Fibroblast of upper back skin (primary cell): ENCODE results near the gene CAPZB.

ENCODE experiments used
- DNase-seq: peaks from one replicate; pipeline ENCODE4 v3.0.0-alpha.2; 2013

The CAPZB gene

DNA sequence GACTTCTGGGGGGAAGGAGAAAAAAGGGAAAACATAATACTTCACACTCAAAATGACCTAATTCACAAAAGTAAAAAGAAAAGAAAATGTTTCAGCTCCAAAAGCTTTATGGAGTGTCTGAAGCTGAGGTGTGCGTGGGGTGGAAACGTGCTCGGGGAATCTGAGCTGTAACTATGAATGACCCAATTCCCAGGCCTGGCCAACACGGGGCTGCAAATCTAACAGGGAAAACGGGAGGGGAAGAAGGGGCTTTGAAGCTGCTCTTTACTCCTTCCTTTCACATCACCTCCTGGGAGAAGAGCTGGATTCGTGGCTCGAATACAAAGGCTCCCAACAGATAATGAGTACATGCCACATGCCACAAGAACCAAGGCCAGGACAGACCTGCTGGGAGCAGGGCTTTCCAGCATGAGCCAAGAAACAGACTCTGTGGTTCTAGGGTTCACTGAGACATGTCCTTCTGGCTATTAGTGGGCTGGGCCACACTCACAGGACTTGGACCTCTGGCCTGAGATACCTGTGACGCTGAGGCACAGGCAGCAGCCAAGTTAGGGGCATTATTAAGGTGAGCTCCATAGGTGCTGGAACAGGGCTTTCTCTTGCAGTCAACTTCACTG, 121.7 kb downstream of the CAPZB start:
- DNase-seq: no peak

- DNase-seq: peak; percentile 43
These were observed 123.7 kb downstream of the CAPZB start for GRCh38 chr1:19361611-19362147.

DNA sequence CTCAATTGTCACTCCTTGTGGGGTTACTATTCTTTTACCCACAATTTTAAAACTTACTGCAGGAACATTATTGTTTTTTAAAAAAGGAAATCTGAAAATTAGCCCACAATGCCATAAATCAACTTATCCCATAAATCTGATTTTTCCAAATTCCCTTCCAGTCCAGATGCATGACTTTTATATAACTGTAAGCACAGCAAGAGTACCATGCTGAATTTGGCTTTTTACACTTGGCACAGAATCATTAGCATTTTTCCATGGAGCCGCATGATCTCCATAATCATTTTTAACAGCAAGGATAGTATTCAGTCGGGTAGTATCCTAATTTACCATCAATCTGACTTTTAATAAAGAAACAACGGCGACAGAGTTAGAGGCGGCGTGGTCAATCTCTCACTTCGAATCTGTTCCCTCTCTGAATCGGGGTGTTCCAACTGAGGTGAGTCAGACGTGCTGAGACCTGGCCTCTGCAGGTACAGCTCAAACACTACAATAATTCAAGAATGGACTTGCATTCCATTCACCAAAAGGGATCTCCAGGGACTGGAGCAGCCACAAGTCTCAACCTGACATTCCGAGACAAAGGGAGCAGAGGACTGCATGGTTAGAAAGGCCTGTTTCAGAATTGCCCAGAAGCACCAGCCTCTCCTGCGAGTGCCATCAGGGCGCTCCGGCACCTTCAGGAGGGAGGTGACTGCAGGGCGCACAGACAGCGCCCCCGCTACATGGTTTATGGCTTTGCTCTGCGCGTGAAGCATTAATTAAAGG, 124.3 kb downstream of the CAPZB start:
- no peak for DNase-seq

DNA sequence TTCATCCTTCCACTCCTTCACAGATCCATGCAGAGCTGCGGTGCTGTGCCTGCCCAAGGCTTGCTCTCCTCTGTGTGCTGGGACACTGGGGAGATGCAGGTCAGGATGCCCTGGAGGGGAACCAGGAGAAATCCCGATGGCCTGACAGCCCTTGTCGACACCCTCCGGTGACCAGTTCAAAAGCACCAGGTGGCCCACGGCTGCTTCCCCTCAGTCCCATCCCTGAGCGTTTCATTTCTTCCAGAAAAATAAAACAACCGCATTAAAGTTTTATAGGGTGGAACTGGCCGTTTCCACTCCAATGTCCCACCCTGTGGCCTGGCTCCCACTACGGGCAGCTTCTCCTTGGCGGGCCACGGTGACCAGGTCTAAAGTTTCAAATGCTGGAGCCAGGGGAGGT, 124.9 kb downstream of the CAPZB start:
- DNase-seq: no peak

- DNase-seq: no peak
These were observed 125.3 kb downstream of the CAPZB start for GRCh38 chr1:19360016-19360415.

DNA sequence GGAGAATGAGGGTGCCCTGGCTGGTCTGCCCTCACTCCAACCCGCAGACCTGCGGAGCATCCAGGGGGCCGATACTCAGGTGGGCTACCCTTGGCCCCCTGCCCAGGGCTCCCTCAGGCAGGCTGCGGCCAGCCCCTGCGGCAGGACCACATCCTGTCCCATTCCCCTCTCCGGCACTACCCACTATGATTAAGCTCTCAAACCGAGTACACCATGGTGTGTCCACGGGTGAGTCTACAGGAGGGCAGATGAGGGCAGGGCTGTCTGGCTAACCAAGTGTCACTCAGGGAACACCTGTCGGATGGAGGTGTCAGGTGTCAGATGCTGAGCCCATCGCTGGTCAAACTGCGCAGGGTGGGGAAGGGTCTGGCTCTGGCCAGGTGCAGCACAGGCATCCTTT, 126.0 kb downstream of the CAPZB start:
- DNase-seq: no peak

DNA sequence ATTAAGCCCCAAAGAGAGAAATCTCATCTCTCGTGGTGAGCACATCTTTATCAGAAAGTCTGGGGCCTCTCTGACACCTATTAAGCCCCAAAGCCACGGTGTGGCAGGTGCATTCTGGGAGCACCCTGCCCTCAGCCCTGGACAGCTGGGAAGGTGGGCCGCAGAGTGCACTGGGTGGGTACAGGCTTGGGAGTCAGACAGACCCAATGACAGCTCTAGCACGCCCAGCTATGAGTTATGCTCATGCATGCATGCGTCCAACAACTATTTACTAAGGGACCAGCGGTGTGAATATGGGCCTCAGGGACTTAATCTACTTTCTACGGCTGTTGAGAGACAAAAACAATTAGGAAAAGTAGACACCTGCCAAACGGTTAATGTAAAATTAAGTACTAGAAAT, 126.6 kb downstream of the CAPZB start:
- no peak for DNase-seq

DNA sequence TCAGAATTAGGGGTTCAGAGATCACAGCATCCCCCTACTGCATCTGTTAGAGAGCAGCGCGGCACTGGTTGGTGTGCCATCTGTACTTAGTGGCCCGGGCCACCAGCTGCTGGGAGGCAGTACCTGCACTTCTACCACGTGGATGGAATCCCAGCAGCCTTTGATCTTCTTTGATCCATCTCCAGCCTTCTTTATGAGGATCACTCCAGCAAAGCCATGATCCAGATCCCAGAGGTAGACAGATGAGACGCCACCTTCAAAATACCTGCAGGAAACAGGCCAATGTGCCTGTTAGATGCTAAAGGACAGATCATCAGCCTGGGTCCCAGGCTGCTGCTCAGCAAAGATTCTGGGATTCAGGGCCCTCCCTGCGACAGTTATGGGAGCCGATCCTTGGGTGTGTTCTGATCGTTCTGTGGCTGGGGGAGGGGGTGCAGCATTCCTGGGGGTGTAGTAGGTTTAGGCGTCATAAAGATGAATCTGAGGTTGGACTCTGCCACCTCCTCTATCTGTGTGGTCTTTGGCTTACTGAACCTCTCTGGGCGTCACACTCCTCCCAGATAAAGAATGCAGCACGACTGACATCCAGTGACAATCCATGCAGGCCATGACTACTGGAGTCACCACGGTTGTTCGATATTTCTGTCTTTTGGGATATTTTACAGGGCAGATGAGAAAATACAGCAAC, 127.9 kb downstream of the CAPZB start:
- no peak for DNase-seq

DNA sequence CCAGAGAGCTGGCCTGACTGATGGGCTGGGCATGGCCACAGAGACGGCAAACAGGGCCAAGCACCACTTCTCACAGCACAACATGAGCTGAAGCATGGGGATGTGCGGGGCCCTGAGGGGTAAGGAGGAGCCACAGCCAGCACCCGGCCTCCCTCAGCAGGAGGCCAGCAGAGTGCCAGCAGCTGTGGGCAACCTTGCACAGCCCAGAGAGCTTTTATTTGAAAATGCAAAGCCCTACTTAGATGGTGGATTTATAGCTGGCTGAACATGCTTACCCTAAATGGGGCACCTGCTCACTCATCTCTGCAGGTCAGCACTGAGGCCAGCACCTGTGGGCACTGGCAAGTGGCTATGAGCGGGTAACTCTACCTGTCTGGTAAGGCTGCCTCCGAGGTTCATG, 129.1 kb downstream of the CAPZB start:
- DNase-seq: no peak

- DNase-seq: no peak
These were observed 130.8 kb downstream of the CAPZB start for GRCh38 chr1:19354531-19354981.

- no peak for DNase-seq
These were observed 131.7 kb downstream of the CAPZB start for GRCh38 chr1:19353596-19353995.

GRCh38 chr1:19352839-19353238, 132.5 kb downstream of the CAPZB start:
- no peak for DNase-seq

DNA sequence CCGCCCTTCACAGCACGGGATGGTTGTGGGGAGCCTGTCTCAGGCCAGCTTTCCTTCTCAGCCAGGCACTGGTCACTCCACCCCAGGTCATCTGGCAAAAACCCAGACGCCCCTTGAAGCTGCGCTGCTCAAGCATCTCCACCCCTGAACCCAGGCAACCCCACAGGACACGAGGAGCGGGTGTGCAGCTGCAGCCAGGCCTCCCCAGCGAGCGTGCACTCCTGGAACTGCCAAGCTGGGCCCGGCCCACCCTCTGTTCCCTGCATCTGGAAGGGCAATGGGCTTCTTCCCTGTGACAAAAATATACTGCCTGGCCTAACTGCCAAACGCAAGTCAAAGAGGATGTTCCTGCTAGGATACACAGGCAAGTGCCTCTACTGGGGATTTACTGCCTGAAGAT, 133.5 kb downstream of the CAPZB start:
- no peak for DNase-seq

GRCh38 chr1:19350566-19350965, 134.8 kb downstream of the CAPZB start:
- no peak for DNase-seq

GRCh38 chr1:19349999-19350398, 135.3 kb downstream of the CAPZB start:
- DNase-seq: no peak

- no peak for DNase-seq
These were observed 136.7 kb downstream of the CAPZB start for GRCh38 chr1:19348441-19349198.

DNA sequence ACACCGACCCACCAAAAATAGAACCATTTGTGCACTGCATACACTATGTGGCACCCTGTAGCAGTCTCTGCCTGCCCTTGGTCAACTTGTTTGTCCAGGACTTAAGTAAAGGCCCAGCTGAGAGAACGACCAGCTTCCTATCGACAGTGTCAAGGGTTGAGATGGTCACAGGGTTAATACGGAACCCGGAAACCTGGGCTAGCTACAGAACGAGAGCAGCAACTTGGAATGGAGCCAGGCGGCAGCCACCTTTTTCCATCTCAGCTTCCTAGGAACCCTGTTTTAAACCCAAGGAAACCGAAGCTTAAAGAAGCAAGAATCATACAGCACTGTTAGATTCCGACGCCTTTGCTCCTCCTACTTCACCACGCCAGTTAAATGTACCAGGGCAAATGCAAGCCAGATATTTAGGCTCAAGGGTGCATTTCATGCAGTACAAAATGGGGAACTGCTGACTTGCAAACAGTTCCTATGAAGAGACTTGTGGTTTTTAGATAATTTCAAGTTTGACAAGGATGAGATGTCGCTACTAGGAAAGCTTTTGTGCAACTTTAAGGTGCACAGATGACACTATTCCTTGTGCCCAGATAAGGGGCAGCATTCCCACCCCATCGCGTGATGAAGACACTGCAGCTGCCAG, 137.7 kb downstream of the CAPZB start:
- DNase-seq: no peak

DNA sequence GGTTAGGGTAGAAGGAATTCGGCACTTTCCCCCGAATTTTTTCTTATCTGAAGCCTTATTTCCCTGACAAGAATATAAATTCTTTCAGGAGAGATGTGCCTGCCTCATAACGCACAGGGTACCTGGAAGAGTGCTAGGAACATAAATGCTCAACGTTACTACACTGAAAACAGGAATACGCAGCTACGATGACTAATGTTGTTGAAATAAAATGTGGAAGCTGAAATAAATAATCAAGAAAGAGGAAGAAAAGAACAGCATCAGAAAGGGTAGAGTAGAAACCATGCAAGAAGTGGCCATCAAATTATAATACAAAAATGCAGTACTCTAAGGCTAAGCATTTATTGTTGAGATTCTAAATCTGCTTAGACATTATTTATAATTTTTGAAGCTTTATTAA, 139.3 kb downstream of the CAPZB start:
- DNase-seq: no peak

DNA sequence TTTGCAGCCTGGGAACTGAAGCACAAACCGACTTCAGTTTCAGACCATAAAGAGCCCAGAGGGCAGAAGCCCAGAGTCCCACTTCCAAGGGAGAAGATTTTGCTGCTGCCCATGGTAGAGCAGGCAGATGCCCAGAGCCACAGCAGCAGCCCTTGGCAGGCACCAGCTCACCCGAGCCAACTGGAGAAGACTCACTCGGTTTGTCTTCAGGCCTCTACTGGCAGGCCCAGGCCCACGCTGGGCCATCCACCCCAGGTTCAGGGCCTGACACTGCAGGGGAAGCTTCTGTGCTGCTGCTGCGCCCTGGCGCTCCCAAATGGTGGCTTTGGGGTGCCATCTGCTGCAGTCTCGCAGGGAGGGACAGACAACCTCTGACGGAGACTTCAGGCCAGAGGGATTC, 139.9 kb downstream of the CAPZB start:
- no peak for DNase-seq

DNA sequence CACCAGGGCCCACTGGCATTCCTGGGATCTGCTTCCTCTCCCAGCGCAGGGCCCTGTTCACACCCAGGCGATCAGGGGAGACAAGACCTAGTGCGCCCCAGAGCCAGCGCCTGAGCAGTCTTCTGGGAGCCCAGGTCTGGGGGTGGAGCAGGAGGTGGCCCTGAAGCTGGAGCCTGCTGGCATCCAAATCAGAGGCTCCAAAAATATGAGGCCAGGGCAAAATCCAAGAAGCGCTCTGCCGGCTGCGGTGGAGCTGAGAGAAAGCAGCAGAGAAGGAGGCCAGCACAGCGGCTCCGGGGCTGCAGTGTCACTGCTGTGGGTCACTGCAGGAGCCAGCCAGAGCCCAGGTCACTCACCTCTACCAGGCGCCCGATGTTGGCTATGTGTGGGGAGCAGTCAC, 140.5 kb downstream of the CAPZB start:
- no peak for DNase-seq

DNA sequence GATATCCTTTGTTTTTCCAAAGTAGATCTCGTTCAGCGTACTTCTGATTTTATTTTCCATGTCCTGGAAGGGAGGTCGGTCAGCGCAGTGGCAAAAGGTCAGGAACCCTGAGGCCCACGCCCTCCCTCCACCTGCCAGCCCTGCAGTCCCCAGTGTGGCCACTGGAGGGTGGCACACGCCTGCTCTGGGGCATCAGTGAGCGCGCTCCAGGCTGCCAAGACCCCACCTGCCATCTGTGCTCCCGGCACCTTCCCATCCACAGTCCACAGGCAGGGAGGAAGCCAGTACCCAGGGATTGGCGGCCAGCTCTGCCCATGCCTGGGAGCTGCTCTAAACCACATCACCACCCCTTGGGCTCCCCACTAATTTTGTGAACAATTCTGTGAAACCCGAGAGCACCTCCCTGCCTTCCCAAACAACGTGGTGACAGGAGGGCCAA, 140.9 kb downstream of the CAPZB start:
- DNase-seq: peak; percentile 22

GRCh38 chr1:19343617-19344350, 141.6 kb downstream of the CAPZB start:
- no peak for DNase-seq
